ENCODE results near the gene TTPAL. TPM values are rescaled to one million over a fixed set of nuclear protein-coding genes. Genes with fewer than 3 reads are reported as not detected.

Gene TTPAL
- total RNA-seq, 4 donors from 2014 or later: 6.0 to 30.5 (median 8.9) TPM

DNA sequence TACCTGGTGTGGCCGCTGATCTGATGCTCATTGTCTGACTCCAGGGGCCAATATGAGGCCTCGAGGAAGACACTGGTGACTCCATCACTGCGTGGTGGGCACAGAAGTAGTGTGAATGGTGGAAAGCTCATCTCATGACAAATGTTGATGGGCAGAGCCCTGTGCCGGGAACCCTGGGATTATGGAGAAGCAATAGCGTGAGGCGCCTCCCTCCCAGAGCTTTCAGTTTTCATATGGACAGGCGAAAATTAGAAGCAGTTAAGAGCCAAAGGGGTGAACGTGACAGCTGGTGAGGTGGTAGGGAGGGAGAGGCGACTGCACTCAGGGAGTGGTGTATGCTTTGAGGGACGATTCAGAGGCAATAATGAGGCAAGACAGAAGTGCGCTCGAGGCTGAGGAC lies 39.3 kb upstream of the TTPAL start:
- Histone ChIP-seq H3K36me3 (no peaks in the 10 kb centered on the region), H3K4me1 (peaks cover 0 to 27% (median 0%) of the 10 kb centered on the region in 4 donors), H3K27me3 (no peaks in the 10 kb centered on the region), H3K9me3 (no peaks in the 10 kb centered on the region), H3K4me3 (no peak overlapping the region), H3K27ac (peak overlapping the region in 3 of 4 donors; percentile 70 to 95 (median 80))
- no peak for TF ChIP-seq POLR2A (IDR thresholded peaks at IDR 0.05)
- TF ChIP-seq, protein P1, sequence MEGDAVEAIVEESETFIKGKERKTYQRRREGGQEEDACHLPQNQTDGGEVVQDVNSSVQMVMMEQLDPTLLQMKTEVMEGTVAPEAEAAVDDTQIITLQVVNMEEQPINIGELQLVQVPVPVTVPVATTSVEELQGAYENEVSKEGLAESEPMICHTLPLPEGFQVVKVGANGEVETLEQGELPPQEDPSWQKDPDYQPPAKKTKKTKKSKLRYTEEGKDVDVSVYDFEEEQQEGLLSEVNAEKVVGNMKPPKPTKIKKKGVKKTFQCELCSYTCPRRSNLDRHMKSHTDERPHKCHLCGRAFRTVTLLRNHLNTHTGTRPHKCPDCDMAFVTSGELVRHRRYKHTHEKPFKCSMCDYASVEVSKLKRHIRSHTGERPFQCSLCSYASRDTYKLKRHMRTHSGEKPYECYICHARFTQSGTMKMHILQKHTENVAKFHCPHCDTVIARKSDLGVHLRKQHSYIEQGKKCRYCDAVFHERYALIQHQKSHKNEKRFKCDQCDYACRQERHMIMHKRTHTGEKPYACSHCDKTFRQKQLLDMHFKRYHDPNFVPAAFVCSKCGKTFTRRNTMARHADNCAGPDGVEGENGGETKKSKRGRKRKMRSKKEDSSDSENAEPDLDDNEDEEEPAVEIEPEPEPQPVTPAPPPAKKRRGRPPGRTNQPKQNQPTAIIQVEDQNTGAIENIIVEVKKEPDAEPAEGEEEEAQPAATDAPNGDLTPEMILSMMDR (IDR thresholded peaks at IDR 0.05): no peak
- peak in 1 of 3 donors; percentile 62 for DNase-seq

DNA sequence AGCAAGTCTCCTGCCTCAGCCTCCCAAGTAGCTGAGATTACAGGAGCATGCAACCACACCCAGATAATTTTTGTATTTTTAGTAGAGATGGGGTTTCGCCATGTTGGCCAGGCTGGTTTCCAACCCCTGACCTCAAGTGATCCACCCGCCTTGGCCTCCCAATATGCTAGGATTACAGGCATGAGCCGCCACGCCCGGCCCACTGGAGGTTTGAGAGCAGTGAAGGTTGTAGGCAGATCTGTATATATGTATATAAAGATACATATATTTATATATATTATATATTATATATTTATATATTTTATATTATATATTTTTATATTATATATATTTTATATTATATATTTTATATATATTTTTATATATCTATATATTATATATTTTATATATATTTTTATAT lies 38.2 kb upstream of the TTPAL start:
- TF ChIP-seq POLR2A (IDR thresholded peaks at IDR 0.05): no peak
- TF ChIP-seq, protein P1 (IDR thresholded peaks at IDR 0.05): no peak
- H3K36me3 ChIP-seq: no peaks in the 10 kb centered on the region
- peak overlapping the region in 2 of 4 donors; percentile 80 to 95 for H3K27ac ChIP-seq
- DNase-seq: no peak
- H3K9me3 ChIP-seq: no peaks in the 10 kb centered on the region
- no peaks in the 10 kb centered on the region for H3K27me3 ChIP-seq
- H3K4me3 ChIP-seq: no peak overlapping the region
- peaks cover 0 to 31% (median 1%) of the 10 kb centered on the region in 4 donors for H3K4me1 ChIP-seq

DNA sequence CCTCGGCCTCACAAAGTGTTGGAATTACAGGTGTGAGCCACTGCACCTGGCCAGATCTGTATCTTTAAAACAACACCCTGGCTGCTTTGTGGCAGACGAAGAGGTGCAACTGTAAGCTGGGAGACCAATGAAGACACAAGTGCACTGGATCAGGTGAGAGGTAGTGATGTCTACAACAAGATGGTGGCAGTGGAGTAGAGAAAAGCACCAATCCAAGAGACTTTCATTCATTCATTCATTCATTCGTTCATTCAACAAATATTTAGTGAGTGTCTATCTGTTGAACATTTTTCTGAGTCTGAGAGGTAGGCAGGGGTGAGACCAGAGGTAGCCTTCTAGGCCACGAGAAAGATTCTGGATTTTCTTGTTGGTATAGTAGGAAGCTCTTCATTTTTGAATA lies 36.9 kb upstream of the TTPAL start:
- no peaks in the 10 kb centered on the region for H3K9me3 ChIP-seq
- DNase-seq: no peak
- H3K4me1 ChIP-seq: peaks cover 0 to 35% (median 1%) of the 10 kb centered on the region in 4 donors
- no peak overlapping the region for H3K4me3 ChIP-seq
- no peaks in the 10 kb centered on the region for H3K27me3 ChIP-seq
- peak overlapping the region in 1 of 4 donors; percentile 37 for H3K27ac ChIP-seq
- no peaks in the 10 kb centered on the region for H3K36me3 ChIP-seq
- TF ChIP-seq POLR2A (IDR thresholded peaks at IDR 0.05): no peak
- TF ChIP-seq, protein P1 (IDR thresholded peaks at IDR 0.05): no peak

DNA sequence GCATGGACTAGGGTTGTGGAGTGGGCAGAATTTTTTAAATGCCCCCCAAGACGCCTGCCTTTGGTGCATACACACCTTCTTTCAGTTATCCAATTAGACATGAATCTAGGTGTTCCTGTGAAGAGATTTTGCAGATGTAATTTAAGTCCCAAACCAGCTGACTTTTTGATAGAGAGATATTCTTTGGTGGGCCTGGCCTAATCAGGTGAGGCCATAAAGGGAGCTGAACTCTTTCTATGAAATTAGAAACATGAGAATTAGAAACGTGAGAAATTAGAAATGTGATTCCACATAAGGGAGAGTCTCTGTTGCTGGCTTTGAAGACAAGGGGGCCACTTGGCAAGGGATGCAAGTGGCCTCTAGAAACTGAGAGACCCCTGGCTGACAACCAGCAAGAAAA lies 36.4 kb upstream of the TTPAL start:
- H3K9me3 ChIP-seq: no peaks in the 10 kb centered on the region
- H3K36me3 ChIP-seq: no peaks in the 10 kb centered on the region
- H3K4me3 ChIP-seq: no peak overlapping the region
- peaks cover 0 to 33% (median 1%) of the 10 kb centered on the region in 4 donors for H3K4me1 ChIP-seq
- H3K27me3 ChIP-seq: no peaks in the 10 kb centered on the region
- TF ChIP-seq, protein P1 (IDR thresholded peaks at IDR 0.05): no peak
- no peak for TF ChIP-seq POLR2A (IDR thresholded peaks at IDR 0.05)
- H3K27ac ChIP-seq: no peak overlapping the region
- DNase-seq: no peak

DNA sequence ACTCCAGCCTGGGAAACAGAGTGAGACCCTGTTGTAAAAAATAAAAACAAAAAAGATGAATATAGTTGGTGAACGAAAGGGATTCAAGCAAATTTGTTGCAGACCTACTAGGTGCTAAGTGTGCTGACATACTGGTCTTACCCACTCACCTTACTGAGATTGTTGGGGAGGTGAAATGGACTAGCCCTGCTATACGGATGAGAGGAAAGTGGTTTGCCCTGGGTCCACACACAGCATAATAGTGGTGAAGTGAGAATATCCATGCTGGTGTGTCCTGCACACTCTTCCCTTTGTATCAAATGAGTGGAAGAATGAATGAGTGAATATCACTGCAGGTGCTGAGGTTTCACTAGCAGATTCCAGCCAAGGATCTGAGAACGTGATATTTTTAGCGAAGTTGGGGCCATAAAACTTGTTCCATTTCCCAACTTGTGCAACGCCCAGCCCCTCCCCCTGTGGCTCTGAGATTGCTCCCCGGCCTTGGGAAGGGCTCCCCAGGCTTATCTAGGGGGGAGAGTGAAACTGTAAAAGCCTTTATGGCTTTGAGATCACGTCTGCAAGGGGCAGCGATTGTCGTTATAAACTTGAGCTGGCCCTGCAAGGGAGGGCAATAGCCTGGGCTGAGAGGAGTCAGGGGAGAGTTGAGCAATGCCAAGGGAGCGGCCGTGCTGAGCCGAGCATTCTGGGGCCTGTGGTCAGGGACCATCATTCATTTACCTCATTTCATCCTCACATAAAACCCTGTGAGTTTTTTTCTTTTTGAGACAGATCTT lies 33.2 kb upstream of the TTPAL start:
- peaks cover 0 to 27% (median 3%) of the 10 kb centered on the region in 4 donors for H3K4me1 ChIP-seq
- DNase-seq: peak in 2 of 3 donors; percentile 90 to 91
- H3K9me3 ChIP-seq: no peaks in the 10 kb centered on the region
- TF ChIP-seq POLR2A (IDR thresholded peaks at IDR 0.05): peak in 1 of 2 donors; percentile 71
- TF ChIP-seq, protein P1 (IDR thresholded peaks at IDR 0.05): no peak
- H3K27me3 ChIP-seq: no peaks in the 10 kb centered on the region
- H3K36me3 ChIP-seq: no peaks in the 10 kb centered on the region
- H3K4me3 ChIP-seq: no peak overlapping the region
- peak overlapping the region in 3 of 4 donors; percentile 60 to 88 (median 82) for H3K27ac ChIP-seq
